HFF-Myc (cell line): ENCODE data around the gene IRAK1BP1.
"Not testable (repeated sequence)": the region's sequence is repeated elsewhere in the genome, so short reads cannot be mapped to it uniquely, and the experiment has no call there.

ENCODE experiments used
- DNase-seq: peaks from one replicate; pipeline ENCODE4 v3.0.0-alpha.2; 2011; ENCODE audit warnings: low read depth; ENCODE audit errors: extremely low read depth
- H3K4me3 ChIP-seq: replicated peaks from 2 replicates; pipeline ENCODE4 v1.5.1; 2011; ENCODE audit warnings: low read depth, mild to moderate bottlenecking, control low read depth, low read length
- TF ChIP-seq, protein P1 (sequence below): IDR thresholded peaks from 2 replicates; pipeline ENCODE4 v1.5.1; 2012; ENCODE audit warnings: mild to moderate bottlenecking, low read depth, low read length, control low read depth; ENCODE audit errors: missing control alignments

IRAK1BP1 gene

DNA sequence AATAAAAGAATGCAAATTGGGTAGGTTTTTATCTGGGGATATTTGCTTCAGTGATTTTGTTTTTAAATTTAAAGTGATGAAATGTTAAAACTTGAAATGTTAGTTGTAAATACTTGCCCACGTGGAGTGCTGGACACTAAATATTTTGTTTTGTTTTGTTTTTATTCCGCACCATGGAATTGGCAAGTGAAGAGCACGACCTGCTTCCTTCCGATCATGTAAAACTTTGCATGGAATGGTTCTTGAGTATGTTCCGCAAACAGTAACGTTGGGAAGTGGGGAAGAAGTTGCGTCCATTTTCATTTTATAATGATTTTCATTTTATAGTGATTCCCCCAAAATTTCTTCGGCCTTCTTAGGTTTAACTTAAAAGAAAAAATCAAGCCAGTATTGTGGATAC lies 765 bp downstream of the IRAK1BP1 start:
- H3K4me3 ChIP-seq: peak overlapping the region; percentile 85
- TF ChIP-seq, protein P1, sequence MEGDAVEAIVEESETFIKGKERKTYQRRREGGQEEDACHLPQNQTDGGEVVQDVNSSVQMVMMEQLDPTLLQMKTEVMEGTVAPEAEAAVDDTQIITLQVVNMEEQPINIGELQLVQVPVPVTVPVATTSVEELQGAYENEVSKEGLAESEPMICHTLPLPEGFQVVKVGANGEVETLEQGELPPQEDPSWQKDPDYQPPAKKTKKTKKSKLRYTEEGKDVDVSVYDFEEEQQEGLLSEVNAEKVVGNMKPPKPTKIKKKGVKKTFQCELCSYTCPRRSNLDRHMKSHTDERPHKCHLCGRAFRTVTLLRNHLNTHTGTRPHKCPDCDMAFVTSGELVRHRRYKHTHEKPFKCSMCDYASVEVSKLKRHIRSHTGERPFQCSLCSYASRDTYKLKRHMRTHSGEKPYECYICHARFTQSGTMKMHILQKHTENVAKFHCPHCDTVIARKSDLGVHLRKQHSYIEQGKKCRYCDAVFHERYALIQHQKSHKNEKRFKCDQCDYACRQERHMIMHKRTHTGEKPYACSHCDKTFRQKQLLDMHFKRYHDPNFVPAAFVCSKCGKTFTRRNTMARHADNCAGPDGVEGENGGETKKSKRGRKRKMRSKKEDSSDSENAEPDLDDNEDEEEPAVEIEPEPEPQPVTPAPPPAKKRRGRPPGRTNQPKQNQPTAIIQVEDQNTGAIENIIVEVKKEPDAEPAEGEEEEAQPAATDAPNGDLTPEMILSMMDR: no peak
- no peak for DNase-seq

GRCh38 chr6:78875505-78875904 lies 8.2 kb downstream of the IRAK1BP1 start:
- no peak for DNase-seq
- no peak overlapping the region for H3K4me3 ChIP-seq
- TF ChIP-seq, protein P1: no peak

DNA sequence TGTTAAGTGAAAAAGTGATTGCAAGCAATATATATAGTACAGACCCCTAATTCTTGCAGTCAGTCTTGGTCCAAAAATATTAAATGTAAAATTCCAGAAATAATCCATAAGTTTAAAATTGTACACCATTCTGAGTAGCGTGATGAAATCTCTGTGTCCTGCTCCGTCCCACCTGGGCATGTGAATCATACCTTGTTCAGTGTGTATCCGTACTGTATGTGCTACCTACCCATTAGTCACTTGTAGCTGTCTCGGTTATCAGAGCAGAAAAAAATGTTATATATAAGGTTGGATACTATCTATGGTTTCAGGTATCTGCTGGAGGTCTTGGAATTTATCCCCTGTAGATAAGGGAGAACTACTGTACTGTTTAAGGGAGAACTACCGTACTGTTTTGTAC lies 16.3 kb downstream of the IRAK1BP1 start:
- H3K4me3 ChIP-seq: no peak overlapping the region
- no peak for DNase-seq
- TF ChIP-seq, protein P1: no peak

DNA sequence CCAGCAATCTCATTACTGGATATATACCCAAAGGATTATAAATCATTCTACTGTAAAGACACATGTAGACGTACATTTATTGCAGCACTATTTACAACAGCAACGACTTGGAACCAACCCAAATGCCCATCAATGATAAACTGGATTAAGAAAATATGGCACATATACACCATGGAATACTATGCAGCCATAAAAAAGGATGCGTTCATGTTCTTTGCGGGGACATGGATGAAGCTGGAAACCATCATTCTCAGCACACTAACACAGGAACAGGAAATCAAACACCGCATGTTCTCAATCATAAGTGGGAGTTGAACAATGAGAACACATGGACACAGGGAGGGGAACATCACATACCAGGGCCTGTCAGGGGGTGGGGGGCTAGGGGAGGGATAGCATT lies 22.6 kb downstream of the IRAK1BP1 start:
- not testable (repeated sequence) for DNase-seq, H3K4me3 ChIP-seq

- H3K4me3 ChIP-seq: no peak overlapping the region
- TF ChIP-seq, protein P1: no peak
- no peak for DNase-seq
Observed at GRCh38 chr6:78896227-78896626, 28.9 kb downstream of the IRAK1BP1 start.

DNA sequence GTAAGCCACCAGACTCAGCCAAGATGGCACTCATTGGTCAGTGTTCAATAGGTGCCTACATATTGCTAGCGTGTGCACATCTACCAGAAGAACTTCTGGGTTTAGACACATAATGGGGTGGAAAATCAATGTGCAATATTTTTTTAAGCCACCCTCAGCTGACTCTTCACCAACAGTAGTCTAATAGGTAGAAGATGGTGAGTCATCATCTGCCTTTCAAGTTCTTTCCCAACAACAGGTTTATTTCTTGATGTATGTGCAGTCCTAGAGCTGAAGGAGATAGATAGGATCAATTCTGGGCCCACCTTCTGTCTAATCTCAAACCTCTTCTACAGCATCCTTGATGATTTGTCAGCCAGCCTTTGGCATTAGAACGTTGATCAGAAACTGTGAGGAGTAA lies 41.3 kb downstream of the IRAK1BP1 start:
- H3K4me3 ChIP-seq: no peak overlapping the region
- no peak for DNase-seq
- TF ChIP-seq, protein P1: no peak

- DNase-seq: peak; percentile 70
- no peak overlapping the region for H3K4me3 ChIP-seq
- TF ChIP-seq, protein P1: no peak
Observed at GRCh38 chr6:78909391-78909790, 42.0 kb downstream of the IRAK1BP1 start.

- DNase-seq: no peak
- no peak overlapping the region for H3K4me3 ChIP-seq
Observed at GRCh38 chr6:78910010-78910409, 42.7 kb downstream of the IRAK1BP1 start.

More at GRCh38 chr6:78910010-78910409, 42.7 kb downstream of the IRAK1BP1 start:
- TF ChIP-seq, protein P1: no peak
